HL-60 (cell line): Measurements from ENCODE around the gene PNLIPRP1.

Source experiments
- CTCF ChIP-seq: IDR thresholded peaks from one replicate; pipeline ENCODE4 v1.5.1; 2011; ENCODE audit warnings: low read length, control low read depth, inconsistent platforms; ENCODE audit not compliant: insufficient read depth
- GABPA ChIP-seq: IDR thresholded peaks from 2 replicates; pipeline ENCODE4 v1.6.1; 2012; ENCODE audit warnings: low read depth
- POLR2AphosphoS5 ChIP-seq: IDR thresholded peaks from 2 replicates; pipeline ENCODE4 v1.6.1; 2012; ENCODE audit warnings: low read depth
- REST ChIP-seq: IDR thresholded peaks from 2 replicates; pipeline ENCODE4 v1.6.1; 2012; ENCODE audit warnings: low read depth; ENCODE audit not compliant: insufficient replicate concordance

- TF ChIP-seq CTCF: no peak
- no peak for TF ChIP-seq GABPA
- no peak for TF ChIP-seq POLR2AphosphoS5
- no peak for TF ChIP-seq REST
Observed at GRCh38 chr10:116598329-116598728, 7.6 kb downstream of the PNLIPRP1 start.
